ENCODE results near the gene ARHGAP45. TPM values are rescaled to one million over a fixed set of nuclear protein-coding genes. Genes with fewer than 3 reads are reported as not detected.

ARHGAP45 gene
- total RNA-seq, 1 experiment from 2014 or later: 0.57 TPM

- DNase-seq (ENCODE audit: low read depth): no peak
Measured at GRCh38 chr19:1070576-1070930, 3.6 kb downstream of the ARHGAP45 start.

GRCh38 chr19:1070931-1071791, 4.2 kb downstream of the ARHGAP45 start:
- DNase-seq (ENCODE audit: low read depth): no peak

GRCh38 chr19:1072371-1073015, 5.5 kb downstream of the ARHGAP45 start:
- no peak for DNase-seq (ENCODE audit: low read depth)

DNA sequence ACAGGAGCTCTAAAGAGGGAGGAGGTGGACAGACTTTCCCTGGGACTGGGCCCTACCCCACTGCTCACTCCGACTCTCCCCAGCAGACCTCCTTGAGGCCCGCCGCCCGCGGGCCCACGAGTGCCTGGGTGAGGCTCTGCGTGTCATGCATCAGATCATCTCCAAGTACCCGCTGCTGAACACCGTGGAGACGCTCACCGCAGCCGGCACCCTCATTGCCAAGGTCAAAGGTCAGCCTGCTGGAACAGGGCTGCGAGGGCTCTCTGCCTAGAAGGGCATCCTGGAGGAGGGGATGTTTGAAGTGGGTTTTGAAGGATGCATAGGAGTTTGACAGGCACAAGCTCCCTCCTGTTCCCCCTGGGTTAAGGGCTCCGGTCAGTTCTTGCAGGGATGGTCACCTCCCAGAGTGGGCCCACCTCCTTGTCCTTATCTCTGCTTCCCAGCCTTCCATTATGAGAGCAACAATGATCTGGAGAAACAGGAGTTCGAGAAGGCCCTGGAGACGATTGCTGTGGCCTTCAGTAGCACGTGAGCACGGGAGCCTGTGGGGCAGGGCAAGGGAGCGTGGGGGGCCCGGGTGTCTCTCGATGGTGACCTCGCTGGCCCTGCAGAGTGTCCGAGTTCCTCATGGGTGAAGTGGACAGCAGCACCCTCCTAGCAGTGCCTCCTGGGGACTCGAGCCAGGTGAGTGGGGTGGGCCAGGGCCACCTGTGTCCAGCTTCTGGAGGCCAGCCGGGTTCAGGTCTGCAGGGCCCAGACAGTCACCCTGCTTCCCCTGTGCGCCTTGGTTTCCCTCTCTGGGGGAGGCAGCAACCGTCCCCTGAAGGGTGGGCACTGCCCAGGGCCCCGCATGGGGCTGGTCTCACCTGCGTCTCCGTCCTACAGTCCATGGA, 6.3 kb downstream of the ARHGAP45 start:
- DNase-seq (ENCODE audit: low read depth): no peak

DNA sequence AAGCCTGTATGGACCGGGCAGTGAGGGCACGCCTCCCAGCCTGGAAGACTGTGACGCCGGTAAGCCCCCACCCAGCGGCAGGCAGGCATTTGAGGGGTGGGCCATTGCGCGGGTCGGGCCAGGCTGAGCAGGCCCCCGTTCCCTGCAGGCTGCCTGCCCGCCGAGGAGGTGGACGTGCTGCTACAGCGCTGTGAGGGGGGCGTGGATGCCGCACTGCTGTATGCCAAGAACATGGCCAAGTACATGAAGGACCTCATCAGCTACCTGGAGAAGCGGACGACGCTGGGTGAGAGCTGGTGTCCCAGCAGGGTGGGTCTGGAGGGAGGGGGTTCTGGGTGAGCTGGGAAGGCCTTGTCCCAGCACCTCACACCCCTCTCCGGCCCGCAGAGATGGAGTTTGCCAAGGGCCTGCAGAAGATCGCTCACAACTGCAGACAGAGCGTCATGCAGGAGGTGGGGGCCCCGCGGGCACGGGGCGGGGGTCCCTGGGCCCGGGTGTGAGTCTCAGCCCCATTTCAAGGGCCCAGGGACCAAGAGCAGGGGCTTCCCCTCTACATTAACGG, 7.1 kb downstream of the ARHGAP45 start:
- no peak for DNase-seq (ENCODE audit: low read depth)

DNA sequence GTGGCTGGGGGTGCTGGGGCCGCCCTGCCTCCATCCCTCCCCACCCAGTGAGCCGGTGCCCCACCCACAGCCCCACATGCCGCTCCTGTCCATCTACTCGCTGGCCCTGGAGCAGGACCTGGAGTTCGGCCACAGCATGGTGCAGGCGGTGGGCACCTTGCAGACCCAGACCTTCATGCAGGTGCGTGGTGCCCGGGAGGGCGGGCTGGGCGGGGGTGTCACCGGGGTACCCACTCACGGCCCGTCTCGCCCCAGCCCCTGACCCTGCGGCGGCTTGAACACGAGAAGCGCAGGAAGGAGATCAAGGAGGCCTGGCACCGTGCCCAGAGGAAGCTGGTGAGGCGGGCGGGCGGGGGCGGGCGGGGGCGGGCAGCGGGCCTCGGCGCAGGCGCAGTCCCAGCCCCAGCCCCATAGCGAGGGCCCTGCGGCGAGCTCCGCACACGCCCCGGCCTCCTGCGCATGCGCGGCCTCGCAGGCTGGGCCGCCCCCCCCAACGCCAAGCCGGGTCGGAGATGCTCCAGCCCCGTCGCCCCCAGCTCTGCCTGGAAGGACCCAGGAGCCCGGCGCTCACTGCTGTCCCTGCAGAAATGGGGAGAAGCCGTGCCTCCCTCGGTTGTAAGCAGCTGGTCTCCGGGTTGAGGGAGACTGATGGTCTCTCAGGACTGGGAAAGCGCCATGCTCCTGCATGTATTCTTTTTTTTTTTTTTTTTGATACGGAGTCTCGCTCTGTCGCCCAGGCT, 7.7 kb downstream of the ARHGAP45 start:
- no peak for DNase-seq (ENCODE audit: low read depth)

- DNase-seq (ENCODE audit: low read depth): no peak
Measured at GRCh38 chr19:1076046-1076386, 9.0 kb downstream of the ARHGAP45 start.

DNA sequence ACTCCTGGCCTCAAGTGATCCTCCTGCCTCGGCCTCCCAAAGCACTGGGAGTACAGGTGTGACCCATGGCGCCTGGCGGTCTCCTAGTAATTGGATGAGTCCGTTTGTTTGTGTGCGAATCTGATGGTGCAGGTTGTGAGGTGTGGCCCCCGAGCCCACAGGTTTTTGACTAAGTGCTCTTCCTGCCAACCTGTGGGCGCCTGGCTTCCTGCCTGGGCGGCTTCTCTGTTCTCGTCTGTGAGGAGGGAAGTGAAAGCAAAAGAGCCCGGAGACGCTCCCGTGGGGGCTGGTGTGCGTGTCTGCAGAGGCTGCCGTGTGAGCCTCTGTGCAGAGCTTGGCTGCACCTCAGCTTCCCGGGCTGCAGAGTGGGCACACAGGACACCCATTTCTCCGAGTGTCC, 10.0 kb downstream of the ARHGAP45 start:
- DNase-seq (ENCODE audit: low read depth): no peak

DNA sequence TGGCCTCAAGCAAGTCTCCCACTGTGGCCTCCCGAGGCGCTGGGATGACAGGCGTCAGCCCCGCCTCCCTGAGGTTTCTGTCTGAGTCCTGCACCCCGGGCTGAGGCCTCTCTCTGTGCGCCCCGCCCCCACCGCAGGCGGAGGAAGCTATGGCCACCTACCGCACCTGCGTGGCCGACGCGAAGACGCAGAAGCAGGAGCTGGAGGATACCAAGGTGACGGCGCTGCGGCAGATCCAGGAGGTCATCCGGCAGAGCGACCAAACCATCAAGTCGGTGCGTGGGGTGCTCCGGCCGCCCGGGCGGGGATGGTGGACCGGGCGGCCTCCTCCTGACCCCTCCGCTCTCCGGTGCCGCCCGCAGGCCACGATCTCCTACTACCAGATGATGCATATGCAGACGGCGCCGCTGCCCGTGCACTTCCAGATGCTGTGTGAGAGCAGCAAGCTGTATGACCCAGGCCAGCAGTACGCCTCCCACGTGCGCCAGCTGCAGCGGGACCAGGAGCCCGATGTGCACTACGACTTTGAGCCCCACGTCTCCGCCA, 12.7 kb downstream of the ARHGAP45 start:
- no peak for DNase-seq (ENCODE audit: low read depth)

- no peak for DNase-seq (ENCODE audit: low read depth)
Measured at GRCh38 chr19:1080360-1081161, 13.6 kb downstream of the ARHGAP45 start.

DNA sequence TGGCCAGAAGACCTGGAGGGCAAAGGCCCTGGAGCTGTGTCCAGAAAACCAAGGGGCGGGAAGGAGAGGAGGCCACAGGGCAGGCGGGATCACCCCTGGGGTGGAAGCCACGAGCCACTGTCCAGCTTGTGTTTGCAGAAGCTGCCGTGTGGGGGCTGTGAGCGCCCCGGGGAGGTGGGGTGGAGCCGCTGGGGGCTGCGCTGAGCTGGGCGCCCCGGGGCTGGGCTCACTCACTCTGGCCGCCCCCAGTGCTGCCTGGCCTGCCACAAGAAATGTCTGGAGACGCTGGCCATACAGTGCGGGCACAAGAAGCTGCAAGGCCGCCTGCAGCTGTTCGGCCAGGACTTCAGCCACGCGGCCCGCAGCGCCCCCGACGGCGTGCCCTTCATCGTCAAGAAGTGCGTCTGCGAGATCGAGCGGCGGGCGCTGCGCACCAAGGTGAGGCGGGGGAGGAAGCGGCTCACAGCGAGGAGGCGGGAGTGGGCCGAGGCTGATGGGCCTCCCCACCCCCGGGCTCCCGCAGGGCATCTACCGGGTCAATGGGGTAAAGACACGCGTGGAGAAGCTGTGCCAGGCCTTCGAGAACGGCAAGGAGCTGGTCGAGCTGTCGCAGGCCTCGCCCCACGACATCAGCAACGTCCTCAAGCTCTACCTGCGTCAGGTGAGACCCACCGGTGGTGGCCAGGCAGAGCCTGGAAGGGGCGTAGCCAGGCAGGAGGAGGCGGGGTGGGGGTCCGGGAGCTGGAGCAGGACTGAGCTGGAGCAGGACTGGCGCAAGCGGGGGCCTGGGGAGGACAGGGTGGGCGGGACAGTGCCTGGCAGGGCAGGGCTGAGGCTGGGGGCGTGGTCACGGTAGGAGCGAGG, 14.6 kb downstream of the ARHGAP45 start:
- no peak for DNase-seq (ENCODE audit: low read depth)

DNA sequence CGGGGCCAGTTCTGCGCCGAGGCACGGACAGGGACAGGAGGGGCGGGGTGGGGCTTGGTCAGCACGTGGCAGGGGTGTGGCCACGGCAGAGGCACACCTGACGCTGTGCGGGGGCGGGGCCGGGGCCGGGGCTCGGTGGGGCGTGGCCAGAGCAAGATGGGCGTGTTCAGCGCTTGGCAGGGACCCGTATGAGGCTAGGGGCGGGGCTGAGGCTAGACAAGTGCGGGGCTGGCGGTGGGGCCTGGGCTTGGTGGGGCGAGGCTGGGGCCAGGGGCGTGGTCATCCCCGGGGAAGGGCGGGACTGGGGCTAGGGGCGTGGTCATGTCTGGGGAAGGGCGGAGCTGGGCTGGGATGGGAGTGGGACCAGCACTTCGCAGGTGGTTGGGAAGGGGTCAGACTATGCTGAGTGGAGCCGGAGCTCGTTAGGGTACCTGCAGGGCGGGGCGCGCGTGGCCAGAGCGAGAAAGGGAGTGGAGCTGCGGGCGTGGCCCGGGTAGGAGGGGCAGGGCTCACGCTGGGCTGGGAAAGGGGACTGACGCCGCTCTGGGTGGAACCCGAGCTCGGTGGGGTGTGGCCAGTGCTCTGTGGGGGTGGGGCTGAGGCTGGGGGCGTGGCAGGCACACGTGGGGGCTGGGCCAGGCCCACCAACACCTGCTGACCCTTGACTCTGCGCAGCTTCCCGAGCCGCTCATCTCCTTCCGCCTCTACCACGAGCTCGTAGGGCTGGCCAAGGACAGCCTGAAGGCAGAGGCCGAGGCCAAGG, 15.4 kb downstream of the ARHGAP45 start:
- DNase-seq (ENCODE audit: low read depth): no peak

DNA sequence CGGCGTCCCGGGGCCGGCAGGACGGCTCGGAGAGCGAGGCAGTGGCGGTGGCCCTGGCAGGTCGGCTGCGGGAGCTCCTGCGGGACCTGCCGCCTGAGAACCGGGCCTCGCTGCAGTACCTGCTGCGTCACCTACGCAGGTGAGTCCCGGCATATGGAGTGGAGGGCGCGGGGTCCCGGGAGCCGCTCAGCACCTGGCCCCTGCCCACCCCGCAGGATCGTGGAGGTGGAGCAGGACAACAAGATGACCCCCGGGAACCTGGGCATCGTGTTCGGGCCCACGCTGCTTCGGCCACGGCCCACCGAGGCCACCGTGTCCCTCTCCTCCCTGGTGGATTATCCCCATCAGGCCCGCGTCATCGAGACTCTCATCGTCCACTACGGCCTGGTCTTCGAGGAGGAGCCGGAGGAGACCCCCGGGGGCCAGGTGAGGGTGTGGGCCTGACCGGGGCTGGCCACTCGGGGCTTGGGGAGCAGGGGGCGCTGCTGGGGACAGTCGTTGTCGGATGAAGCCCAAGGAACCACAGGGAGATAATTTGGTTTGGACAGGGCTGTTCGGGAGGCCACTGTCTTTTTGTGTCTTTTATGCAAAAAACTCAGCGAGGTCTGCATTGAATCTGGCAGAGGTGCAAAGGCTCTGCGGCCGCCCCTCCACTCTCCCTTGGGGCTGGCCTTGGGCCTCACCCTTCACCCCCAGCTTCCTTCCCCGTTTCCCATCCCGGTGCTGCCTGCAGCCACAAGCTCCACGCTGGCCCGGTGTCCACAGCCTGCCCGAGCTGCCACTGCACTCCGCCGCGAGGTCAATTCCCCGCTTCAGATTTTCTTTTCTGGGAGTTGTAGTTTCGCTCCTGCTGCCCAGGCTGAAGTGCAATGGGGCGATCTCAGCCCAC, 16.2 kb downstream of the ARHGAP45 start:
- DNase-seq (ENCODE audit: low read depth): no peak

DNA sequence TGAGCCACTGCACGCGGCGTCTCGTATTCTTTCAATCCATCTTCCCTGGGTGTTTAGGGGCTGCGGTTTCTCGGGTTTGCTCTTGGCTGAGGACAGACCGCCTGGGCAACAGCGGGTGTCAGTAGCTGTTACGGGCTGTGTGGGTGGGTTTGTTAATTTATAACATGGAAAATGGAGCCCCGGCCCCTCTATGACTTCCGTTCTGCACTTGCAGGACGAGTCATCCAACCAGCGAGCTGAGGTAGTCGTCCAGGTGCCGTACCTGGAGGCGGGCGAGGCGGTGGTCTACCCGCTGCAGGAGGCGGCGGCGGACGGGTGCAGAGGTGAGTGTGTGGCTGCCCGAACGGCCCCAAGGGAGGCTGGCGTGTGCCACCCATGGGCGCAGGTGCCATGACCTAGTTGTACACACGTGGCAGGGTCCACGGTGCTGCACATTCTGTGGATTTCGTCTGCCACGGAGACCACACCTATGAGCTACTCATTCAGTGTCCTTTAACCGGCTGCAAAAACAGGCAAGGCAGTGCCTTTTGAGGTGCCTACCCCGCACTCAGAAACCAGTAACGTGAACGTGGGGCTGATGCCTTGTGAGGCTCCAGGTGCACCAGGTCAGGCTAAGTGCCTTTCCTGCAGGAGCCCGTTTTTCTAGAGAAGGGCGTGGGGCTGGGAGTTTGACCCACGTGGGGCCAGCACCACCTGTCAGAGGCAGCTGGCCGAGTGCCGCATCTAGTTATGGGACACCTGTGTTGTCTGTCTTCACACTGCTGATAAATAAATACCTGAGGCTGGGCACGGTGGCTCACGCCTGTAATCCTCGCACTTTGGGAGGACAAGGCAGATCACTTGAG, 17.3 kb downstream of the ARHGAP45 start:
- DNase-seq (ENCODE audit: low read depth): no peak

GRCh38 chr19:1085053-1085658, 18.2 kb downstream of the ARHGAP45 start:
- DNase-seq (ENCODE audit: low read depth): no peak

Data from LHCN-M2 (cell line).